ENCODE measurements around the gene MAP4K4. TPM values are rescaled to one million over a fixed set of nuclear protein-coding genes. Genes with fewer than 3 reads are reported as not detected.
"Not testable (repeated sequence)": the region's sequence is repeated elsewhere in the genome, so short reads cannot be mapped to it uniquely, and the experiment has no call there.

MAP4K4 gene
- total RNA-seq, 1 donor from 2014 or later: 115 TPM

DNA sequence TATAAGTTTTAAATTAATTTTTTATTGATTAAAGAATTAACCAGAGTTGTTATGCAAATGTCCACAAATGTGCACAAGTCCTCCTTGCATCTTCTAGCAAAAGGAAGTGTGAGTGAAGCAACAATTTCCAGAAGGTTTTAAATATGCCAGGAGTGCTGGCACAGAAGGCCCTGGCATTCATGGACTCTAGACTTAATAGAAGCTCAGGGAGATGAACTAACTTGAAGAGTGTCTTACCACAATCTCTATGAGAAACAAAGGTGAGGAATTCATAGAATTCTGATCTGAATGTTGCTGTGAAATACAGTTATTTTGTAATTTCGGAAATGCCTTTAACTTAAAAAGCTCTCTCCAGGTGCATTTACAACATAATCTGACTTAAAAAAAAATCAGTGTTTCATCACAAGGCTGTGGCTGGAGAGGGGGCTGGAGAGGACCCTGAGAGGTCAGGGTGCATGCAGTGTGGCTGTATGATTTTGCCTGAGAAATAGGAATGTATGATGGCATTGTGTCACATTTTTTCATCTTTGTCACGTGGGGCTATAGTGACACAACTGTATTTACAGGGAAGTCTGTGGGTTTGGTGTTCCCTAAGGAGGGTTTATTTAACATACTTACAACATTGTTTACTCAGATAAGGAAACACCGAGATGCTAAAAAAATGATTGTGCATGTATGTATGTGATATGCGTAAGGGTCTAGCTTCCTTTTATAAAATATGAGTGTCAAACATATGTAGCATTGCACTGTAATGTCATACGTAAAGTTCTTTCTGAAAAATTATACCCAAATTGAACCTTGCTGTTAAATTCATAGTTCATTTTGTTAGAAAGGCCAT lies 66.2 kb downstream of the MAP4K4 start:
- no peak overlapping the region for H3K4me3 ChIP-seq (ENCODE audit: low read depth, low read length)
- TF ChIP-seq, protein P1, sequence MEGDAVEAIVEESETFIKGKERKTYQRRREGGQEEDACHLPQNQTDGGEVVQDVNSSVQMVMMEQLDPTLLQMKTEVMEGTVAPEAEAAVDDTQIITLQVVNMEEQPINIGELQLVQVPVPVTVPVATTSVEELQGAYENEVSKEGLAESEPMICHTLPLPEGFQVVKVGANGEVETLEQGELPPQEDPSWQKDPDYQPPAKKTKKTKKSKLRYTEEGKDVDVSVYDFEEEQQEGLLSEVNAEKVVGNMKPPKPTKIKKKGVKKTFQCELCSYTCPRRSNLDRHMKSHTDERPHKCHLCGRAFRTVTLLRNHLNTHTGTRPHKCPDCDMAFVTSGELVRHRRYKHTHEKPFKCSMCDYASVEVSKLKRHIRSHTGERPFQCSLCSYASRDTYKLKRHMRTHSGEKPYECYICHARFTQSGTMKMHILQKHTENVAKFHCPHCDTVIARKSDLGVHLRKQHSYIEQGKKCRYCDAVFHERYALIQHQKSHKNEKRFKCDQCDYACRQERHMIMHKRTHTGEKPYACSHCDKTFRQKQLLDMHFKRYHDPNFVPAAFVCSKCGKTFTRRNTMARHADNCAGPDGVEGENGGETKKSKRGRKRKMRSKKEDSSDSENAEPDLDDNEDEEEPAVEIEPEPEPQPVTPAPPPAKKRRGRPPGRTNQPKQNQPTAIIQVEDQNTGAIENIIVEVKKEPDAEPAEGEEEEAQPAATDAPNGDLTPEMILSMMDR (conservative IDR thresholded peaks at IDR 0.05; ENCODE audit: low read depth, low read length): no peak
- DNase-seq (ENCODE audit: low read depth): no peak

DNA sequence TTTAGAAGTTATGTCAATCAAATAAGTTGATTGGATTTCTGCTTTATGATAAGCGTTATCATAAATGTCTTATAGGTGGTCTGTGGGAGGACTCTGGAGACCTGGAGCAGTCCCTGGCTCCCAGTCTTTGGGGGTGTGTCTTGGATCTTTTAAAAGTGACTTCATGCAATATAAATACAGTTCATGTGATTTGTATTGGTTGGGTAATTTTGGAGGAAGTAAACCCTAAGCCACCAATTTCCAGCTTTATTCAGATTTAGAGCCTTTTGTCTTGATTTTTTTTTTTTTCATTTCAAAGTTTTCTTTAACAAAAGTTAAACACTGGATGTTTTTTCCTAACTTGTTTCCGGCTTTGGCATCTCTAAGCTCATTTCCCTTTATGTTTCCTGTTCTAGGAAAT lies 68.8 kb downstream of the MAP4K4 start:
- TF ChIP-seq, protein P1 (conservative IDR thresholded peaks at IDR 0.05; ENCODE audit: low read depth, low read length): no peak
- H3K4me3 ChIP-seq (ENCODE audit: low read depth, low read length): no peak overlapping the region
- no peak for DNase-seq (ENCODE audit: low read depth)

DNA sequence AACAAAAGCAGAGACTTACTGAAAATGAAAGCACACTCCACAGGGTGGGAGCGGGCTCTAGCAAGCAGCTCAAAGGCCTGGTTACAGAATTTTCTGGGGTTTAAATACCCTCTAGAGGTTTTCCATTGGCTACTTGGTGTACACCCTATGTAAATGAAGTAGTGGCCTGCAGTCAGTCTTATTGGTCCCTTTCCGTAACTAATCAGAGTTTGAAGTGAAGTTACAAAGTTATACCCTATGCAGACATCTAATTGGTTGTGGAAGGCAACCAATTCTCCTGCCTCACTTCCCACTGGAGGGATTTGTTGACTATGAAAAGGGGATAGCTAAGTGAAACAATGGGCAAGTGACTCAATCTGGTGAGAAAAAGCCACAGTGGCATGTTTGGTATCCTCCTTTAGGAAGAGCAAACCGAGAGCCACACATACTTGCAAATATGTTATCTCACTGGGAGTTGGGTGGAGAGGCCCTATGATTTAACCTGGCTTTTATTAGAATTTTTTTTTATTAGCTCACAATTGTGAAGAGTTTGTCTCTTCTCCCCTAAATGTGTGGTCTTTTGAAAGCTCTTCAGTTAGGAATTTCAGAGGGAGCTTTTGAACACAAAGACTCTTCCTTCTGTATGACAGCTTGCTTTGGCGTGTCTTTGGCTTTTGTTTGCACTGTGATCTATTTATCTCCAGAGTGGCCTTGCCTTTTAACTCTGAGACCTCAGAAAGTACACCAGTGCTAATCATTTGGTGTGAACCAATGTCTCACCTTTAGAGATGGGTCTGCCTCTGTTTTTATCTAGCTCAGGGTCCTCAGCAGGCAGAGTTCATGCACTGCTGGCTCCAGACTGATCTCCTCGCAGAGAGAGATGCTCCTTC lies 69.6 kb downstream of the MAP4K4 start:
- TF ChIP-seq, protein P1 (conservative IDR thresholded peaks at IDR 0.05; ENCODE audit: low read depth, low read length): no peak
- DNase-seq (ENCODE audit: low read depth): no peak
- no peak overlapping the region for H3K4me3 ChIP-seq (ENCODE audit: low read depth, low read length)

DNA sequence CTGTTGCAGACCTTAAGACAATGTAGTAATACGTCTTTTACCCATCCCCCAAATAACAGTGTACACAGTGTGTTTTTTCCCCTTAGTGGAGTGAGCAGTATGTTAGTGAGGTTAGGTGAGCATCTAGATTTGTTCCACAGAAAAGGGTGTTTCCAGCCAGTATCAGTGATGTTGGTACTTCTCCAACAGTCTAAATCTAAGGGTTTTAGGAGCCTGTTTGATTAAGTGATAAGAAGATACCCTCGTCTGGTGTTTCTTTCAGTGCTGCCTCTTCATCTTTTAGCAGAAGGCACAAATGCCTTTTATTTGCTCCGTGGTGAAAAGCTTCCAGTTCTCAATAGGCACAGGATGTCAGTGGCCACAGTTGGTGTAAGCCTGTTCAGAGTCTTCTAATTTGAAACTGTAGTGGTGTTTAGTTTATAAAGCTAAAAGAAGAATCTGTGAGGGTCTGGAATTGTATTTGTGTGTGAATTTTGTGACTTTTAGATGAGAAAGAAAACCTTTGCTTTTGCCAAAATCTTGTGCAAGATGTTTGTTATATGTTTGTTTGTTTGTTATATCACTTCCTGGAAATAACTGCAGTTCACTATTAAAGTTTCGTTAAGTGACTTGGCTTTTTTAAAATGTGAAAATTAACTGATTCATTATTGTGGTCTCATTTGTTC lies 71.2 kb downstream of the MAP4K4 start:
- no peak overlapping the region for H3K4me3 ChIP-seq (ENCODE audit: low read depth, low read length)
- no peak for DNase-seq (ENCODE audit: low read depth)
- TF ChIP-seq, protein P1 (conservative IDR thresholded peaks at IDR 0.05; ENCODE audit: low read depth, low read length): no peak

DNA sequence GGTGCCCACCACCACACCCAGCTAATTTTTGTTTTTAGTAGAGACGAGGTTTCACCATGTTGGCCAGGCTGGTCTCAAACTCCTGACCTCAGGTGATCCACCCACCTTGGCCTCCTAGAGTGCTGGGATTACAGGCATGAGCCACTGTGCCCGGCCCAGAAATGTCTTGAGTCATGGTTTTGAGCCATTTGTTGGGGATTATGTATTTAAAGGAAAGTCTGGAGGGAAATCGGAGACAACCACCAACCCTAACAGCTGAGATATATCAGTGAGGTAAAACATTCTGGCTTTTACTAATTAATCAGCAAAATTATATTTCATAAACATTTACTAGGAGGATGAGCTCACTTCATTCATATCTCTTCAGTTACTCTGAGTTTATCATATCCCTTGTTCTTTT lies 72.2 kb downstream of the MAP4K4 start:
- DNase-seq (ENCODE audit: low read depth); H3K4me3 ChIP-seq (ENCODE audit: low read depth, low read length): not testable (repeated sequence)

DNA sequence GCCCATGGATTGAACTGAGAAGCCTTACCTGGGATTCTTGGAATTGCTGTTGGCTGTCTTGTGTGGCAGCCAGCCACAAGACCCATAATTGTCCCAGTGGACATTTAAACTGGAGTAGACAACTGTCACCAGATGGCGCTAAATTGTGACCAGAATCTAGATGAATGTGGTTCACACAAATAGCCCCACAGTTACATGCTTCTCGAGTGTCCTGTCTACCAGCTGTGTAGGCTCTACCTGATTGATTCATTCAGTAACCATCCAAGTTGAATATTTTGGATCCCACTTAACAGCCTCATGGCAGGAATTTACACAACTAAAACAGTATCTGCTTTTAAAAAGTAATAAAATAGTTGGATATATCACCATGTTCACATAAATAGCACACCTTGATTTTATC lies 73.2 kb downstream of the MAP4K4 start:
- no peak for DNase-seq (ENCODE audit: low read depth)
- TF ChIP-seq, protein P1 (conservative IDR thresholded peaks at IDR 0.05; ENCODE audit: low read depth, low read length): peak; percentile 53
- no peak overlapping the region for H3K4me3 ChIP-seq (ENCODE audit: low read depth, low read length)

Data from epithelial cell of proximal tubule (primary cell).